GM12872 (cell line): ENCODE results near the gene NEIL1.

Experiments
- TF ChIP-seq, protein P1 (sequence below): IDR thresholded peaks from 3 replicates; pipeline ENCODE4 v1.5.1; 2011; ENCODE audit warnings: low read depth, mild to moderate bottlenecking, low read length, moderate library complexity; ENCODE audit not compliant: insufficient read depth

The NEIL1 gene

DNA sequence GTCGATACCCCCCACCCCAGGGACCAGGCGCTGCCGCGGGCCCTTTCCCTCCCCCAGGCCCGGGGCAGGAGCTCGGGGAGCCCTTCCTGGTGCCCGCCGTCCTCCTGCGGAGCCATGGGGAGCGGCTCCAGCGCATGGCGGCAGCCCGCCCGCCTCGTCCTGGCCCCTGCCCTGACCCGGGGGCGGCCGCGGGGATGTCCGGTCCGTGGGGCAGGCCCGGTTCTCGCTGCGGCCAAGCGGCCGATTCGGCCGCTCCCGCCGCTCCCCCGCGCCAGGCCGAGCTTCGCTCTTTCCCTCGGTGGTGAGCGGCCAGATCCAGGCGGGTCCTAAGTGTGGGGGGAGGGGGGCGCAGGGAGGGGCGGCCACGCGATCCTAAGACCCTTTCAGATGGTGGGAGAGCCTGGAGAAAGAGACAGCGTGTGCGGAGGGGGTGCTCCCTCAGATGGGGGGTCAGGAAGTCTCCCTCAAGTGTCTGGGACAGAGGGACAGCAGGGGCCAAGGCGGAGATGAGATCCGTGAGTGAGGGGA is 1.3 kb downstream of the NEIL1 start:
- TF ChIP-seq, protein P1, sequence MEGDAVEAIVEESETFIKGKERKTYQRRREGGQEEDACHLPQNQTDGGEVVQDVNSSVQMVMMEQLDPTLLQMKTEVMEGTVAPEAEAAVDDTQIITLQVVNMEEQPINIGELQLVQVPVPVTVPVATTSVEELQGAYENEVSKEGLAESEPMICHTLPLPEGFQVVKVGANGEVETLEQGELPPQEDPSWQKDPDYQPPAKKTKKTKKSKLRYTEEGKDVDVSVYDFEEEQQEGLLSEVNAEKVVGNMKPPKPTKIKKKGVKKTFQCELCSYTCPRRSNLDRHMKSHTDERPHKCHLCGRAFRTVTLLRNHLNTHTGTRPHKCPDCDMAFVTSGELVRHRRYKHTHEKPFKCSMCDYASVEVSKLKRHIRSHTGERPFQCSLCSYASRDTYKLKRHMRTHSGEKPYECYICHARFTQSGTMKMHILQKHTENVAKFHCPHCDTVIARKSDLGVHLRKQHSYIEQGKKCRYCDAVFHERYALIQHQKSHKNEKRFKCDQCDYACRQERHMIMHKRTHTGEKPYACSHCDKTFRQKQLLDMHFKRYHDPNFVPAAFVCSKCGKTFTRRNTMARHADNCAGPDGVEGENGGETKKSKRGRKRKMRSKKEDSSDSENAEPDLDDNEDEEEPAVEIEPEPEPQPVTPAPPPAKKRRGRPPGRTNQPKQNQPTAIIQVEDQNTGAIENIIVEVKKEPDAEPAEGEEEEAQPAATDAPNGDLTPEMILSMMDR: no peak

DNA sequence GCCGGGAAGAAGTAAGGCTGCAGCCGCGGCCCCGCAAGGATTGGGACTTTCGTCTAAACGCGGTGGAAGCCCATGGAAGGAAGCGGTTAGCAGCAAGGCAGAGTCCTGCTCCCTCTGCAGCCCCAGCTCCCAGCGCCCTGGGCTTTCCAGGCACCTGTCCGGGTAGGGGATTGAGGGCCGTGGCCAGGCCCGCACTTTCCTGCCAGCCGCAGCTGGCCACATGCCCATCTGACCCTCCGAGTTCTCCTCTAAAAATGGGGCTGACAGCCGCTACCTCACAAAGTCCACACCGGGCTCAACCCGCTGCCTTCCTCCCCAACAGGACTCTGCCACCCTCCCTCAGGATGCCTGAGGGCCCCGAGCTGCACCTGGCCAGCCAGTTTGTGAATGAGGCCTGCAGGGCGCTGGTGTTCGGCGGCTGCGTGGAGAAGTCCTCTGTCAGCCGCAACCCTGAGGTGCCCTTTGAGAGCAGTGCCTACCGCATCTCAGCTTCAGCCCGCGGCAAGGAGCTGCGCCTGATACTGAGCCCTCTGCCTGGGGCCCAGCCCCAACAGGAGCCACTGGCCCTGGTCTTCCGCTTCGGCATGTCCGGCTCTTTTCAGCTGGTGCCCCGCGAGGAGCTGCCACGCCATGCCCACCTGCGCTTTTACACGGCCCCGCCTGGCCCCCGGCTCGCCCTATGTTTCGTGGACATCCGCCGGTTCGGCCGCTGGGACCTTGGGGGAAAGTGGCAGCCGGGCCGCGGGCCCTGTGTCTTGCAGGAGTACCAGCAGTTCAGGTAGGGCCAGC is 1.9 kb downstream of the NEIL1 start:
- TF ChIP-seq, protein P1: no peak

DNA sequence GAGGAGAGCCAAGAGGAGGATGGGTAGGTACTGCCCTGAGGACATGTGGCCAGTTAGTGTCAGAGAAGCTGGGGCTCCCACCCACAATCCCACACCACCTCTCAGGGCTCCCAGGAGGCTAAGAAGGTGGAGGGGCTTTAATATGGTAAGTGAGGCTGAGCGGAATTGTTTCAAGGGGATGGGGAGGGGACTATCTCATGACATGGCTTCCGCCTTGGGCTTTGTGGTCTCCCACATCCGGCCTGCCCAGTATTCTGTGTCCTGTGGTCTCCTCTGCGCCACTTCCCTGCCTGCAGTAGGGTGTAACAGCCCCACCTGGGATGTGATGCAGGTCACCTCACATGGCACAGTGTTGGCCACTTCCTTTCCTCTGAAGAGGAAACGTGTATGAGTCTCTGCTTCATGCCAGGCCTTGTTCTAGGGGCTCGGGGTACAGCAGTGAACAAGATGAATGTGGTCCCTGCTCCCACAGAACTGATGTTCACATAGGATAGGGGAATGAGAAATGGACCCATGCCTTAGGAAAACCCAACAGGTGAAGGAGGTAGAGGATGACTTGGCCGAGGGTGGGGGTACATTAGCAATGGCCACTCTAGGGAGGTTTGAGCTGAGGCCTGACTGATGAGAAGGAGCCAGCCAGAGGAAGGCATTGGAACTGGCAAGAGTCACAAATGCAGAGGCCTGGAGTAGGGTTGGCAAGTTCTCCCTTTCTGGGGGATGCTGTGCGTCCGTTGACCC is 3.2 kb downstream of the NEIL1 start:
- TF ChIP-seq, protein P1: no peak

DNA sequence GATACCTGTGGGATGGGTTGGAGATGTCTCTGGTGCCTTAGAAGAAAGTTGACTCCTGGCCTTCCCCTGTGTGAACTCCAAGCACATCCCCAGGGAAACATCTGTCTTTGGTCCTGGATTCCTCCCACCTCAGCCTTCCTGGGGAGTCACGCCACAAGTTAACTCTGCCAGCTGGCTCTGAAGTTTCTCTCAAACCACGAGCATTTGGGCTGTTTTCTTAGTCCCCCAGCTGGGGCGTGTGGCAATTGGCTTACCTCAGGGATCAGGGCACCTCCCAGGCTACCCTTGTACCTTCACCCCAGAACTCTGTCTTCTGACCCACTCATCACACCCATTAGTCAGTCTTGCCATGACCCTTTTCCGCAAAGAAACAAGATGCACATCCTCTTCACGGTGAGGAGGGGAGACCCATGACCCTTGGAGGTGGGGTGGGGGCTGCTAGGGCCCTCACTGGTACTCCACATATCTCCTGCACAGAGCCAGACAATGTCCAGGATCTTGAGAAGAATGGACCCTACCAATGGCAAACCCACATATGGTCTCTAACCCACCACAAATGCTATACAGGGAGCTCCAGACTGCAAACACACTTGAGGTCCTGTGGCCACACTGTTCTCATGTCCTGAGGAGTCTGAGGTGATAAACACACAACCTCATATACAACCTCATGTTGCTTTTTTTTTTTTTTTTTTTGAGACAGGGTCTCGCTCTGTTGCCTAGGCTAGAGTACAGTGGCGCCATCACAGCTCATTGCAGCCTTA is 3.9 kb downstream of the NEIL1 start:
- TF ChIP-seq, protein P1: no peak

DNA sequence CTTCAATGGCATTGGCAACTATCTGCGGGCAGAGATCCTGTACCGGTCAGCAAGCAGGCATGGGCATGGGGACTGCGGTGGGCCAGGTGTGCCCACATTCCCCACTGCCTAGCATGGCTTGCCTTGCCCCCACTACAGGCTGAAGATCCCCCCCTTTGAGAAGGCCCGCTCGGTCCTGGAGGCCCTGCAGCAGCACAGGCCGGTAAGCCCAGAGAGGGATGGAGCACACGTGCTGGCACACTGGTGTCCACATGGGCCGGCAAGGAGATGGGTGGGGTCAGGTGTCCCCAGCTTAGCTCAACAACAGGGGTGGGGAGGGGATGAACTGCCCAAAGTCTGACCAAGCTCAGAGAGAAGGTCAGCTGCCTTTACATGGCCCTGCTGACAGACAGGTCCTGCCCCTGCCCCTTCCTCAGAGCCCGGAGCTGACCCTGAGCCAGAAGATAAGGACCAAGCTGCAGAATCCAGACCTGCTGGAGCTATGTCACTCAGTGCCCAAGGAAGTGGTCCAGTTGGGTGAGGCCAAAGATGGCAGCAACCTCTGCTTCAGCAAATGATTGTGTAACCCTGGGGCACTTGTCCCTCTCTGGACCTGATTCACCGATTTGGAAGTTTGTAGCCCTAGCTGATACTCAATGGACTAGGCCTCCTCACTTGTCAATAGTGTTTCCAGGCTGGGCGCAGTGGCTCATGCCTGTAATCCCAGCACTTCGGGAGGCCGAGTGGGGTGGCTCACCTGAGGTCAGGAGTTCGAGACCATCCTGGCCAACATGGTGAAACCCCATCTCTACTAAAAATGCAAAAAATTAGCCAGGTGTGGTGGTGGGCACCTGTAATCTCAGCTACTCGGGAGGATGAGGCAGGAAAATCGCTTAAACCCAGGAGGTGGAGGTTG is 5.6 kb downstream of the NEIL1 start:
- TF ChIP-seq, protein P1: no peak

DNA sequence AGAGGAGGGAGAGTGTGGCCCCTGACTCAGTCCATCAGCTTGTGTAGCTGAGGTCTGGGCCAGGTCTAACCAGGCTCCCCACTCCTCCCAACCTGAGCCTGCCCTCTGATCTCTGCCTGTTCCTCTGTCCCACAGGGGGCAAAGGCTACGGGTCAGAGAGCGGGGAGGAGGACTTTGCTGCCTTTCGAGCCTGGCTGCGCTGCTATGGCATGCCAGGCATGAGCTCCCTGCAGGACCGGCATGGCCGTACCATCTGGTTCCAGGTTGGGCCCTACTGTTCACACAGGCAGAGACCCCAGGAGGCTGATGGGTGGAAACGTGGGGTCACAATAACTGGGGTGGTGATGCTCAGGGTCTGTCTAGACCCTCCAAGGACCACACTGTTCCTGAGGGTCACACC is 6.8 kb downstream of the NEIL1 start:
- TF ChIP-seq, protein P1: no peak
